ENCODE data around the gene STX10. TPM values are rescaled to one million over a fixed set of nuclear protein-coding genes. Genes with fewer than 3 reads are reported as not detected.
A peak's percentile ranks its signal among the peaks of the same experiment; 100 is the strongest.

The STX10 gene
- total RNA-seq, 1 experiment from 2014 or later, result 86.2 TPM

- Histone ChIP-seq H3K27ac (no peak overlapping the region), H3K4me1 (replicated peaks; ENCODE audit: insufficient read depth) (peaks cover 29% of the 10 kb centered on the region), H3K4me3 (no peak overlapping the region), H3F3A (ENCODE audit: insufficient read depth, low read depth) (peaks cover 24% of the 10 kb centered on the region), H3K27me3 (ENCODE audit: insufficient read depth, low read depth) (no peaks in the 10 kb centered on the region), H3K79me2 (ENCODE audit: low read depth) (peaks cover 8% of the 10 kb centered on the region; the same call in 1 of the 2 replicates), H3K36me3 (ENCODE audit: low read depth) (no peaks in the 10 kb centered on the region), H2AFZ (no peak overlapping the region), H3K9me3 (ENCODE audit: insufficient read depth, low read depth) (no peaks in the 10 kb centered on the region), H4K20me1 (ENCODE audit: insufficient read depth) (no peaks in the 10 kb centered on the region), H3K9me2 (ENCODE audit: insufficient read depth) (no peaks in the 10 kb centered on the region), H3K4me2 (no peak overlapping the region)
- no peak for DNase-seq
- no TSS peak for BruUV-seq (replicated peaks)
- TF ChIP-seq CTCF (conservative IDR thresholded peaks at IDR 0.05), result no peak
- TF ChIP-seq EZH2 (IDR thresholded peaks at IDR 0.05; ENCODE audit: low read depth), result no peak
- intact Hi-C loops (cut with micrococcal nuclease; ENCODE audit: unreplicated experiment), result no loop called here
- ChIA-PET CTCF (interaction anchor here (0.7 kb wide), 1 partner anchor 20 kb away, joined by 6 read pairs; no protein-coding TSS in a partner anchor), POLR2A (ENCODE audit: unreplicated experiment) (interaction anchor here (0.5 to 0.6 kb wide), 2 partner anchors 33 to 617 kb away, joined by 7 to 8 read pairs; no protein-coding TSS in a partner anchor)
Measured at GRCh38 chr19:13176345-13176744, 26.2 kb upstream of the STX10 start.

- no peak overlapping the region for H3K4me3 ChIP-seq
- no peaks in the 10 kb centered on the region for H3K9me3 ChIP-seq (ENCODE audit: insufficient read depth, low read depth)
- H3K36me3 ChIP-seq (ENCODE audit: low read depth), result no peaks in the 10 kb centered on the region
- H3K79me2 ChIP-seq (ENCODE audit: low read depth), result peaks cover 29% of the 10 kb centered on the region
- no peaks in the 10 kb centered on the region for H3K9me2 ChIP-seq (ENCODE audit: insufficient read depth)
- TF ChIP-seq EZH2 (IDR thresholded peaks at IDR 0.05; ENCODE audit: low read depth), result no peak
- no peak for TF ChIP-seq CTCF (conservative IDR thresholded peaks at IDR 0.05)
- POLR2A ChIA-PET (ENCODE audit: unreplicated experiment), result interaction anchor here (0.7 kb wide), 1 partner anchor 16 kb away, joined by 7 read pairs; no protein-coding TSS in a partner anchor
- H4K20me1 ChIP-seq (ENCODE audit: insufficient read depth), result no peaks in the 10 kb centered on the region
- CTCF ChIA-PET, result no interaction called here
- DNase-seq, result no peak
- BruUV-seq (replicated peaks), result no TSS peak
- intact Hi-C loops (cut with micrococcal nuclease; ENCODE audit: unreplicated experiment), result loop anchor here (5.0 kb wide), 1 partner anchor 679 kb away; no protein-coding TSS in a partner anchor
- H3K4me2 ChIP-seq, result peak overlapping the region; percentile 69; the same call in 1 of the 2 replicates
- no peak overlapping the region for H2AFZ ChIP-seq
- H3K27me3 ChIP-seq (ENCODE audit: insufficient read depth, low read depth), result no peaks in the 10 kb centered on the region
- peaks cover 51% of the 10 kb centered on the region for H3F3A ChIP-seq (ENCODE audit: insufficient read depth, low read depth)
- H3K27ac ChIP-seq, result peak overlapping the region; percentile 99
- peaks cover 57% of the 10 kb centered on the region for H3K4me1 ChIP-seq (replicated peaks; ENCODE audit: insufficient read depth)
Measured at GRCh38 chr19:13173139-13173737, 23.1 kb upstream of the STX10 start.

GRCh38 chr19:13172346-13173138 lies 22.4 kb upstream of the STX10 start:
- peaks cover 62% of the 10 kb centered on the region for H3K4me1 ChIP-seq (replicated peaks; ENCODE audit: insufficient read depth)
- H4K20me1 ChIP-seq (ENCODE audit: insufficient read depth), result no peaks in the 10 kb centered on the region
- no peaks in the 10 kb centered on the region for H3K9me2 ChIP-seq (ENCODE audit: insufficient read depth)
- H2AFZ ChIP-seq, result no peak overlapping the region
- POLR2A ChIA-PET (ENCODE audit: unreplicated experiment), result no interaction called here
- peaks cover 56% of the 10 kb centered on the region for H3F3A ChIP-seq (ENCODE audit: insufficient read depth, low read depth)
- peak overlapping the region; percentile 99 for H3K27ac ChIP-seq
- H3K4me2 ChIP-seq, result peak overlapping the region; percentile 69
- no TSS peak for BruUV-seq (replicated peaks)
- no peaks in the 10 kb centered on the region for H3K36me3 ChIP-seq (ENCODE audit: low read depth)
- TF ChIP-seq EZH2 (IDR thresholded peaks at IDR 0.05; ENCODE audit: low read depth) (no peak), CTCF (conservative IDR thresholded peaks at IDR 0.05) (no peak)
- H3K4me3 ChIP-seq, result no peak overlapping the region; the same call in 1 of the 2 replicates
- CTCF ChIA-PET, result no interaction called here
- no peaks in the 10 kb centered on the region for H3K9me3 ChIP-seq (ENCODE audit: insufficient read depth, low read depth)
- H3K79me2 ChIP-seq (ENCODE audit: low read depth), result peaks cover 32% of the 10 kb centered on the region
- peak; percentile 95 to 97 for DNase-seq
- H3K27me3 ChIP-seq (ENCODE audit: insufficient read depth, low read depth), result no peaks in the 10 kb centered on the region
- intact Hi-C loops (cut with micrococcal nuclease; ENCODE audit: unreplicated experiment), result loop anchor here (1.0 to 5.0 kb wide), 2 partner anchors 10 to 680 kb away; no protein-coding TSS in a partner anchor

All from PC-9 (cell line).